ENCODE measurements around the gene SF3B3. TPM values are rescaled to one million over a fixed set of nuclear protein-coding genes. Genes with fewer than 3 reads are reported as not detected.
A peak's percentile ranks its signal among the peaks of the same experiment; 100 is the strongest.
"Not testable (repeated sequence)": the region's sequence is repeated elsewhere in the genome, so short reads cannot be mapped to it uniquely, and the experiment has no call there.

SF3B3 gene
- total RNA-seq, 1 experiment from 2014 or later, result 253 TPM

GRCh38 chr16:70529051-70529777 is 5.6 kb downstream of the SF3B3 start:
- TF ChIP-seq CTCF (IDR thresholded peaks at IDR 0.05) (peak; percentile 59; the same call in 1 of the 2 replicates), TCF7L2 (IDR thresholded peaks at IDR 0.05; ENCODE audit: low read depth, low read length) (no peak)
- ATAC-seq (no peak), DNase-seq (ENCODE audit: low read depth, low spot score) (no peak)
- ChIA-PET CTCF (no interaction called here), POLR2A (no interaction called here)
- Histone ChIP-seq H3K27ac (ENCODE audit: low read length) (no peak overlapping the region), H3K9me3 (ENCODE audit: control insufficient read depth, insufficient read depth, low read depth, low read length) (no peaks in the 10 kb centered on the region), H3K27me3 (ENCODE audit: control insufficient read depth, insufficient read depth, low read length) (no peaks in the 10 kb centered on the region), H3K4me1 (ENCODE audit: control insufficient read depth, insufficient read depth, low read length) (peaks cover 10% of the 10 kb centered on the region), H3K36me3 (ENCODE audit: control insufficient read depth, insufficient read depth, low read length) (peaks cover 33% of the 10 kb centered on the region), H3K4me3 (ENCODE audit: low read depth in 2 of 2, low read length in 2 of 2) (no peak overlapping the region)
- in situ Hi-C loops (cut with HindIII; ENCODE audit: low pct_unique_long_range_greater_than_20kb, low sequenced_read_pairs) (no loop called here), intact Hi-C loops (cut with micrococcal nuclease; ENCODE audit: unreplicated experiment) (no loop called here)
- no TSS peak for BruUV-seq (replicated peaks)

GRCh38 chr16:70529954-70530353 is 6.3 kb downstream of the SF3B3 start:
- Histone ChIP-seq H3K4me1 (ENCODE audit: control insufficient read depth, insufficient read depth, low read length) (peaks cover 10% of the 10 kb centered on the region), H3K36me3 (ENCODE audit: control insufficient read depth, insufficient read depth, low read length) (peaks cover 35% of the 10 kb centered on the region)
- POLR2A ChIA-PET; H3K4me3 ChIP-seq (ENCODE audit: low read depth in 2 of 2, low read length in 2 of 2); in situ Hi-C loops (cut with HindIII; ENCODE audit: low pct_unique_long_range_greater_than_20kb, low sequenced_read_pairs); H3K27ac ChIP-seq (ENCODE audit: low read length); DNase-seq (ENCODE audit: low read depth, low spot score); CTCF ChIA-PET; intact Hi-C loops (cut with micrococcal nuclease; ENCODE audit: unreplicated experiment); BruUV-seq (replicated peaks); ATAC-seq; H3K9me3 ChIP-seq (ENCODE audit: control insufficient read depth, insufficient read depth, low read depth, low read length); H3K27me3 ChIP-seq (ENCODE audit: control insufficient read depth, insufficient read depth, low read length): not testable (repeated sequence)

DNA sequence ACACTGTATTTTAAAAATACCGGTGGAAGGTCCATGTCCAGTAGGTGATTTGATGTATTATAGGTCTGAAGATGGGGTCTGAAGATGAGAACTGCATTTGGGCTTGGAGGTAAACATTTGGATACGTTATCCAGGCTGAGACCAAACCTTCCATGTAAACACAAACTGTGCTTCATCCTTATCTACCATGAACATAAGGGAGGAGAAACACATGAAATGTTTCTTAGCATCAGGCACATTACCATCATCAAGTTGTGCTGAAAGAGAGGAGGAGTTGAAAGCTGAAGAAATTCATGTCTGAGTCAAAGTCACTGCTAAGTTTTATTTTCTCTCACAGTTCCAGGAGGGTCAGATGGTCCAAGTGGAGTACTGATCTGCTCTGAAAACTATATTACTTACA is 11.4 kb downstream of the SF3B3 start:
- H3K36me3 ChIP-seq (ENCODE audit: control insufficient read depth, insufficient read depth, low read length), result peaks cover 48% of the 10 kb centered on the region
- no peak overlapping the region for H3K27ac ChIP-seq (ENCODE audit: low read length)
- H3K4me1 ChIP-seq (ENCODE audit: control insufficient read depth, insufficient read depth, low read length), result no peaks in the 10 kb centered on the region
- ChIA-PET POLR2A (no interaction called here), CTCF (no interaction called here)
- no peaks in the 10 kb centered on the region for H3K27me3 ChIP-seq (ENCODE audit: control insufficient read depth, insufficient read depth, low read length)
- H3K4me3 ChIP-seq (ENCODE audit: low read depth in 2 of 2, low read length in 2 of 2), result no peak overlapping the region
- no TSS peak for BruUV-seq (replicated peaks)
- DNase-seq (ENCODE audit: low read depth, low spot score) (no peak), ATAC-seq (no peak)
- no peaks in the 10 kb centered on the region for H3K9me3 ChIP-seq (ENCODE audit: control insufficient read depth, insufficient read depth, low read depth, low read length)
- in situ Hi-C loops (cut with HindIII; ENCODE audit: low pct_unique_long_range_greater_than_20kb, low sequenced_read_pairs), result no loop called here
- intact Hi-C loops (cut with micrococcal nuclease; ENCODE audit: unreplicated experiment), result no loop called here
- TF ChIP-seq TCF7L2 (IDR thresholded peaks at IDR 0.05; ENCODE audit: low read depth, low read length) (no peak), SIN3A (IDR thresholded peaks at IDR 0.05; ENCODE audit: borderline replicate concordance, insufficient read depth, low read depth, low read length) (no peak), CTCF (IDR thresholded peaks at IDR 0.05) (no peak), POLR2AphosphoS5 (IDR thresholded peaks at IDR 0.05; ENCODE audit: low read depth, low read length) (no peak), REST (IDR thresholded peaks at IDR 0.05; ENCODE audit: insufficient read depth in 1 of 2, low read depth in 2 of 2, low read length in 1 of 2) (no peak)
